Measurements from ENCODE around the gene FAM180A. TPM values are rescaled to one million over a fixed set of nuclear protein-coding genes. Genes with fewer than 3 reads are reported as not detected.

Gene FAM180A
- total and polyA plus RNA-seq, 2 of the 8 experiments (the other 6 are each of a cell fraction or from before 2014, with no cell fraction given): not detected

- TF ChIP-seq GTF2F1 (IDR thresholded peaks at IDR 0.05; ENCODE audit: borderline replicate concordance, low read depth, low read length) (no peak), E2F6 (IDR thresholded peaks at IDR 0.05) (no peak), CHD2 (IDR thresholded peaks at IDR 0.05; ENCODE audit: low read length) (no peak), BCL11A (IDR thresholded peaks at IDR 0.05; ENCODE audit: low read depth in 2 of 2, low read length in 2 of 2) (no peak), SRF (IDR thresholded peaks at IDR 0.05; ENCODE audit: low read depth, low read length) (no peak)
Observed at GRCh38 chr7:135744938-135745702, 3.5 kb downstream of the FAM180A start (continued).
